A549 (cell line): Measurements from ENCODE around the gene RAD51B. TPM values are rescaled to one million over a fixed set of nuclear protein-coding genes. Genes with fewer than 3 reads are reported as not detected.

Source experiments
- ATAC-seq, 2 experiments: fragments of 200-7000 bp in 1 of 2; fragments of >200 bp in 1 of 2; cut with Nextera tagmentation in 1 of 2; cut with Tn5 transposase in 1 of 2; 3 replicates each; pipeline versions ENCODE4 v1.8.0 to v1.9.1; 2018 to 2020; ENCODE audit warnings: mild to moderate bottlenecking in 1 of 2, moderate library complexity in 1 of 2
- CTCF ChIA-PET: fragments of 300-600 bp; sonication (Branson Sonifier 250); formaldehyde crosslinking; extraction: SDS; loops from one replicate; lab custom pipeline; 2021; ENCODE audit warnings: antibody characterized with exemption, inconsistent platforms; lab: Yijun Ruan, JAX
- POLR2A ChIA-PET: fragments of 350-600 bp; formaldehyde crosslinking; extraction: SDS; loops from one replicate; lab custom pipeline; 2021; ENCODE audit warnings: antibody characterized with exemption, inconsistent platforms; lab: Yijun Ruan, JAX
- DNase-seq, 2 experiments: peaks; one replicate each; pipeline versions ENCODE4 v3.0.0 to v3.0.0-alpha.2; 2011 to 2016; ENCODE audit warnings: low read depth in 1 of 2, low spot score in 1 of 2
- FAIRE-seq: peaks from 2 replicates; lab custom pipeline; 2011; peaks lifted over from hg19 to GRCh38; lab: Jason Lieb, UNC
- H3K27ac ChIP-seq, 2 experiments: fragments of >200 bp; sonication (Bioruptor Twin); formaldehyde crosslinking; 3 replicates each; pipeline ENCODE4 v1.5.1; 2016 to 2017
- H3K4me1 ChIP-seq: fragments of >200 bp; sonication (Bioruptor Twin); formaldehyde crosslinking; 3 replicates; pipeline ENCODE4 v1.6.1; 2016
- H3K4me2 ChIP-seq: fragments of >200 bp; sonication (Bioruptor Twin); formaldehyde crosslinking; 3 replicates; pipeline ENCODE4 v1.6.1; 2016
- H3K4me3 ChIP-seq: fragments of >200 bp; sonication (Bioruptor Twin); formaldehyde crosslinking; 3 replicates; pipeline ENCODE4 v1.5.1; 2016
- H3K9me3 ChIP-seq: fragments of >200 bp; sonication (Bioruptor Twin); formaldehyde crosslinking; 3 replicates; pipeline ENCODE4 v1.6.1; 2016
- BHLHE40 ChIP-seq: IDR thresholded peaks from 2 replicates; pipeline ENCODE4 v1.6.1; 2012; ENCODE audit warnings: low read depth, low read length, inconsistent platforms
- CBX8 ChIP-seq: fragments of 200-600 bp; sonication (generic); IDR thresholded peaks from 2 replicates; pipeline ENCODE4 v1.6.1; 2016
- CEBPB ChIP-seq, 2 experiments: fragments of >200 bp in 1 of 2; sonication (Bioruptor Twin) in 1 of 2; formaldehyde crosslinking in 1 of 2; IDR thresholded peaks; 2 replicates each; pipeline ENCODE4 v1.6.1; 2012 to 2016
- CHD2 ChIP-seq: fragments of 150-350 bp; IDR thresholded peaks from 2 replicates; pipeline ENCODE4 v1.6.1; 2014; ENCODE audit warnings: low read length; ENCODE audit not compliant: partially characterized antibody
- CHD4 ChIP-seq: fragments of 200-600 bp; sonication (generic); IDR thresholded peaks from 2 replicates; pipeline ENCODE4 v1.6.1; 2016; ENCODE audit warnings: antibody characterized with exemption, mild to moderate bottlenecking, borderline replicate concordance
- EHF ChIP-seq: fragments of 250-450 bp; sonication (Bioruptor Pico); IDR thresholded peaks from 2 replicates; pipeline ENCODE4 v1.5.0; 2020; ENCODE audit warnings: mild to moderate bottlenecking
- FOSB ChIP-seq: fragments of 250-450 bp; sonication (Bioruptor Pico); IDR thresholded peaks from 2 replicates; pipeline ENCODE4 v1.5.0; 2020; ENCODE audit warnings: mild to moderate bottlenecking, moderate library complexity
- HOXB13 ChIP-seq: fragments of 250-450 bp; sonication (Bioruptor Pico); IDR thresholded peaks from 2 replicates; pipeline ENCODE4 v1.5.0; 2020; ENCODE audit warnings: low read depth, mild to moderate bottlenecking, moderate library complexity
- JUN ChIP-seq, 2 experiments: fragments of >200 bp; sonication (Bioruptor Twin); formaldehyde crosslinking; IDR thresholded peaks; 2 replicates in 1 of 2; 3 replicates in 1 of 2; pipeline ENCODE4 v1.6.1; 2016 to 2017
- KDM1A ChIP-seq: fragments of 200-600 bp; sonication (generic); IDR thresholded peaks from 2 replicates; pipeline ENCODE4 v1.6.1; 2016; ENCODE audit warnings: low read depth, mild to moderate bottlenecking
- NFE2L2 ChIP-seq: fragments of 150-350 bp; conservative IDR thresholded peaks from 2 replicates; pipeline ENCODE4 v1.6.1; 2014; ENCODE audit warnings: low read length
- PHF8 ChIP-seq: fragments of 200-600 bp; sonication (generic); IDR thresholded peaks from 2 replicates; pipeline ENCODE4 v1.6.1; 2016; ENCODE audit warnings: low read depth, mild to moderate bottlenecking, antibody characterized with exemption, moderate library complexity, borderline replicate concordance
- POLR2A ChIP-seq: IDR thresholded peaks from 2 replicates; pipeline ENCODE4 v1.6.1; 2012; ENCODE audit warnings: mild to moderate bottlenecking, low read length
- RAD21 ChIP-seq, 2 experiments: fragments of >200 bp in 1 of 2; sonication (Bioruptor Twin) in 1 of 2; formaldehyde crosslinking in 1 of 2; IDR thresholded peaks in 1 of 2; conservative IDR thresholded peaks in 1 of 2; 2 replicates in 1 of 2; 3 replicates in 1 of 2; pipeline ENCODE4 v1.6.1; 2012 to 2018; ENCODE audit warnings: inconsistent platforms in 1 of 2
- WGBS: methylation state at CpG from one replicate; pipeline ENCODE4 v1.1.6; 2017; ENCODE audit errors: missing lambda C conversion rate; 5-methylcytosine and 5-hydroxymethylcytosine counted together
- polyA plus RNA-seq, 4 experiments: library from polyadenylated mRNA; depleted of rRNA in 3 of 4; stranded (reverse); fragments of >200 nt; fragmentation: RNase III in 1 of 4; extraction: RNeasy Plus Mini Kit Qiagen cat#74134 plus additional on column Dnase treatment in 1 of 4; gene quantifications; 2 replicates in 3 of 4; 3 replicates in 1 of 4; pipeline ENCODE4 v1.2.3, GENCODE V29; 2011 to 2017
- TF ChIP-seq, protein P1 (sequence below): fragments of 450-650 bp; IDR thresholded peaks from 2 replicates; pipeline ENCODE4 v1.6.1; 2014; ENCODE audit warnings: antibody characterized with exemption
- TF ChIP-seq, protein P2 (sequence below): IDR thresholded peaks from 2 replicates; pipeline ENCODE4 v1.6.1; 2012; ENCODE audit warnings: low read depth, borderline replicate concordance
- TF ChIP-seq, protein P3 (sequence below): fragments of 250-450 bp; sonication (Bioruptor Pico); IDR thresholded peaks from 2 replicates; pipeline ENCODE4 v1.5.0; 2021; ENCODE audit warnings: mild to moderate bottlenecking, moderate library complexity, borderline replicate concordance
- TF ChIP-seq, protein P4 (sequence below): fragments of >200 bp; sonication (Bioruptor Twin); formaldehyde crosslinking; IDR thresholded peaks from 2 replicates; pipeline ENCODE4 v1.6.1; 2016

The RAD51B gene
- polyA plus RNA-seq, 2 of the 4 experiments (the other 2 are of a cell fraction), result 7.2 to 10.8 TPM

DNA sequence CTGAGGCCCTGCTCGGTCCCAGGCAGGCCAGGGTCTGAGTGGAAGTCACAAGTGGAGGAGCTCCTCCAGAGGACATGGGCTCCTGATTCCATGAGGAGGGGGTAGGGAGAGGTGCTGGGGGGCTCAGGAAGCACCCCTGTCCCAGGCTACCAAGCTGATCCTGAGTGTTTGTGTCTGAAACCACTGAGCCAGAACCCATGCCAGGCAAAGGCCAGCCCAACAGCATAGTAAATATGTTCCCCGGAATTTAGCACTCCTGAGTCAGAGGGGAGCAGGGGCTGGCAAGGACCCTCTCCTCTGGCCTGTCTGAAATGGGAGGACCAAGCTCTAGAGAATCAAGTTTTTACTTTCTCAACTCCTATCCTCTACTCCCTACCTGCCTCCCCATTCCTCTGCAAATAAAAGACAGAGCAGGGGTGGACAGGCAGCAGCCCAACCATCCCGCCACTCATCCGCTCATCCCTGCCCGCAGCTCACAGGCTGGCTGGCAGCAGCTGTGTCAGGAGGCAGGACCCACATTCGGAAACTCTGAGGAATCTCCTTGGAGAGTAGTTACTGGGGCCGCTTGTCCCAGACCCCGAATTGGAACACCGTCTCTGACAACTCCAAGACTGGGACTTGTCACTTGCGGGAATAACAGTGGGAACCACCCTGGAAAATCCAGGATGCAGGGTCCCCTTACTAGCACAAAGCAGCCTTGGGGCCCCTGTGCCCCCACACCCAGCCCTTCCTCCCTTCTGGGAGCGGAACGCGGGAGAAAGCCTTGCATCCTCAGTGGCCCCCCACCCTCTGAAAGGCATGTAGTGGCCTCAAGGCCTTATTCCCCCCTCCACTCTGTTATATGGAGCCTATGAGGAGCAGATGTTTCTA lies 870.7 kb downstream of the RAD51B start:
- Histone ChIP-seq H3K9me3 (peaks cover 6% of the 10 kb centered on the region; the same call in 1 of the 3 replicates), H3K4me2 (no peak overlapping the region), H3K4me1 (peaks cover 56% of the 10 kb centered on the region), H3K27ac (peak overlapping the region; percentile 86 to 94), H3K4me3 (no peak overlapping the region)
- DNase-seq (no peak), ATAC-seq (no peak), FAIRE-seq (no peak)
- 87% methylated on average over 13 of the region's 13 CpGs for WGBS
- ChIA-PET CTCF (interaction anchor here (0.6 to 1.2 kb wide), 4 partner anchors 95 to 136 kb away, joined by 3 to 4 read pairs (median 4); no protein-coding TSS in a partner anchor), POLR2A (no interaction called here)
- TF ChIP-seq NFE2L2 (no peak), CBX8 (no peak)

DNA sequence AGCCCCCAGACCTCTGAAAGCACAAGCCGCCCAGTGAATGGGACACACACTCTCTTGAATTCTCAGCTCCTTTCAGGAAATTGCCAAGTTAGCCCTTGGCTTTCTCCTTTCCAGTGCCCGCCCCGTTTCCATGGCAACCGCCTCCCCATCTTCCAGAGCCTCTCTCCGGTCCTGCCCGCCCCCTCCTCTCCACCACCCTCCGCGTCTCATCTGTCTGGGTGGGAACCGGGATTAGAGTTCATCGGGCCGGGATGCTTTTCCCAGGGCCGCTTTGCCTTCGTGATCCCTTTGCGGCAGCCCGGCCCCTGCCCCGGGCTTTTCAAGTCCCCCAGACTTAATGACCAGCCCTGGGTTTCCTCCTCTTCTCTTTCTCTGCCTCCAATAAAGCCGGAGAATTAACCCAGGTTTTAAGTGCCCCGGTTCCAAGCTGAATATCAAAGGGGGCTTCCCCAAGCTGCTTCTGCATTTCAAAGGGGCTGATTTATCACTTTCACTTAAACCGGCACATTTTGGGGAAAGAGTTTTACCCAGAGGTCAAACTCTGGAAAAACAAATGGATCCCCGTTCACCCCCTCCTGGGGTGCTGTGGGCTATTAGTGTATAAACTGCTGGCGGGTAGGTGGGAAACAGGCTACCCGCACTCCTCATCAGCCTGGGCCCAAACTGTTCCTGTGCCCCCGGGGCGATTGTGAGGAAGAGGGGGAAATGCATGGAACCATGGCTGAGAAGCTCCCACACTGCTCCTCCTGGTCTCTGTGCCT lies 871.6 kb downstream of the RAD51B start:
- Histone ChIP-seq H3K27ac (peak overlapping the region; percentile 86 to 94; a peak in 5 of 6 replicates), H3K4me2 (no peak overlapping the region), H3K4me3 (no peak overlapping the region), H3K9me3 (peaks cover 6% of the 10 kb centered on the region; the same call in 1 of the 3 replicates), H3K4me1 (peaks cover 57% of the 10 kb centered on the region)
- ChIA-PET CTCF (interaction anchor here (0.7 to 1.7 kb wide), 5 partner anchors 8 to 125 kb away, joined by 3 to 8 read pairs (median 3); no protein-coding TSS in a partner anchor), POLR2A (no interaction called here)
- ATAC-seq (no peak), DNase-seq (no peak), FAIRE-seq (no peak)
- TF ChIP-seq JUN (IDR thresholded peaks at IDR 0.05), result no peak
- TF ChIP-seq KDM1A, result peak; percentile 60; the same call in 1 of the 2 replicates
- WGBS, result 94% methylated on average over 23 of the region's 24 CpGs

DNA sequence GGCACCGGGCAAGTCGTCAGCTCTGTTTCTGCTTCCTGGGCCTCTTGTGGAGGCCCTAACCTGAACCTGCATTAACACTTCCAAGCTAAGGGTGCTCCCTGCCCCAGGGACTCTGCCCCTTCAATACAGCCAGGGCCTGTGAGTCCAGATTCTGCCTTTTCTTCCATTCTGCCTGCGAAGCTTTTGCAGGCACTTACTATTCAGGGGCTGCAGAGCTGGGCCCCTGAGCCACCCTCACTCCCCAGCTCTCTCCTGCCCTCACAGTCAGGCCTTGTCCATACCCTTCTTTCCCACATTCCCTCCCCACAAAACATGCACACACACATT lies 872.2 kb downstream of the RAD51B start:
- Histone ChIP-seq H3K9me3 (peaks cover 2% of the 10 kb centered on the region; the same call in 1 of the 3 replicates), H3K4me1 (peaks cover 60% of the 10 kb centered on the region), H3K4me2 (no peak overlapping the region), H3K4me3 (no peak overlapping the region), H3K27ac (peak overlapping the region; percentile 86 to 94; a peak in 5 of 6 replicates)
- CTCF ChIA-PET, result interaction anchor here (0.7 to 1.7 kb wide), 5 partner anchors 9 to 125 kb away, joined by 3 to 8 read pairs (median 3); no protein-coding TSS in a partner anchor
- TF ChIP-seq, protein P1, sequence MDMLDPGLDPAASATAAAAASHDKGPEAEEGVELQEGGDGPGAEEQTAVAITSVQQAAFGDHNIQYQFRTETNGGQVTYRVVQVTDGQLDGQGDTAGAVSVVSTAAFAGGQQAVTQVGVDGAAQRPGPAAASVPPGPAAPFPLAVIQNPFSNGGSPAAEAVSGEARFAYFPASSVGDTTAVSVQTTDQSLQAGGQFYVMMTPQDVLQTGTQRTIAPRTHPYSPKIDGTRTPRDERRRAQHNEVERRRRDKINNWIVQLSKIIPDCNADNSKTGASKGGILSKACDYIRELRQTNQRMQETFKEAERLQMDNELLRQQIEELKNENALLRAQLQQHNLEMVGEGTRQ, result no peak
- TF ChIP-seq BHLHE40 (no peak), CHD2 (no peak), PHF8 (no peak), RAD21 (conservative IDR thresholded peaks at IDR 0.05 in 1 of 2, IDR thresholded peaks at IDR 0.05 in 1 of 2) (no peak), CEBPB (IDR thresholded peaks at IDR 0.05) (no peak), EHF (no peak), FOSB (CRISPR knock-in tag) (no peak), HOXB13 (CRISPR knock-in tag) (no peak), POLR2A (no peak), CHD4 (no peak)
- TF ChIP-seq, protein P2, sequence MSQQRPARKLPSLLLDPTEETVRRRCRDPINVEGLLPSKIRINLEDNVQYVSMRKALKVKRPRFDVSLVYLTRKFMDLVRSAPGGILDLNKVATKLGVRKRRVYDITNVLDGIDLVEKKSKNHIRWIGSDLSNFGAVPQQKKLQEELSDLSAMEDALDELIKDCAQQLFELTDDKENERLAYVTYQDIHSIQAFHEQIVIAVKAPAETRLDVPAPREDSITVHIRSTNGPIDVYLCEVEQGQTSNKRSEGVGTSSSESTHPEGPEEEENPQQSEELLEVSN, result no peak
- TF ChIP-seq, protein P3, sequence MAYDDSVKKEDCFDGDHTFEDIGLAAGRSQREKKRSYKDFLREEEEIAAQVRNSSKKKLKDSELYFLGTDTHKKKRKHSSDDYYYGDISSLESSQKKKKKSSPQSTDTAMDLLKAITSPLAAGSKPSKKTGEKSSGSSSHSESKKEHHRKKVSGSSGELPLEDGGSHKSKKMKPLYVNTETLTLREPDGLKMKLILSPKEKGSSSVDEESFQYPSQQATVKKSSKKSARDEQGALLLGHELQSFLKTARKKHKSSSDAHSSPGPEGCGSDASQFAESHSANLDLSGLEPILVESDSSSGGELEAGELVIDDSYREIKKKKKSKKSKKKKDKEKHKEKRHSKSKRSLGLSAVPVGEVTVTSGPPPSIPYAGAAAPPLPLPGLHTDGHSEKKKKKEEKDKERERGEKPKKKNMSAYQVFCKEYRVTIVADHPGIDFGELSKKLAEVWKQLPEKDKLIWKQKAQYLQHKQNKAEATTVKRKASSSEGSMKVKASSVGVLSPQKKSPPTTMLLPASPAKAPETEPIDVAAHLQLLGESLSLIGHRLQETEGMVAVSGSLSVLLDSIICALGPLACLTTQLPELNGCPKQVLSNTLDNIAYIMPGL (CRISPR knock-in tag), result no peak
- TF ChIP-seq, protein P4, sequence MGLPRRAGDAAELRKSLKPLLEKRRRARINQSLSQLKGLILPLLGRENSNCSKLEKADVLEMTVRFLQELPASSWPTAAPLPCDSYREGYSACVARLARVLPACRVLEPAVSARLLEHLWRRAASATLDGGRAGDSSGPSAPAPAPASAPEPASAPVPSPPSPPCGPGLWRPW, result no peak
- POLR2A ChIA-PET, result no interaction called here
- DNase-seq, result no peak
- WGBS, result 83% methylated on average over 3 of the region's 3 CpGs
- ATAC-seq, result no peak
- FAIRE-seq, result no peak
